Measurements from ENCODE around the gene ODF4. TPM values are rescaled to one million over a fixed set of nuclear protein-coding genes. Genes with fewer than 3 reads are reported as not detected.

The ODF4 gene
- polyA plus RNA-seq, 3 donors = not detected

GRCh38 chr17:8375738-8376259 lies 36.2 kb downstream of the ODF4 start:
- Histone ChIP-seq H3K36me3 (replicated peaks in 1 of 2; ENCODE audit: control insufficient read depth in 1 of 2, insufficient read depth in 2 of 2, low read length in 2 of 2) (peaks cover 36 to 39% of the 10 kb centered on the region in 2 donors), H3K27ac (ENCODE audit: low read depth in 1 of 2, low read length in 2 of 2) (peak overlapping the region in 1 of 2 donors; percentile 78), H3K4me1 (ENCODE audit: control insufficient read depth in 1 of 2, insufficient read depth in 2 of 2, low read length in 2 of 2) (peaks cover 18 to 26% of the 10 kb centered on the region in 2 donors), H3K27me3 (ENCODE audit: control insufficient read depth in 2 of 2, insufficient read depth in 2 of 2, low read length in 2 of 2) (no peaks in the 10 kb centered on the region), H3K9me3 (replicated peaks in 1 of 2; ENCODE audit: control insufficient read depth in 1 of 2, insufficient read depth in 1 of 2, low read length in 2 of 2) (no peaks in the 10 kb centered on the region), H3K4me2 (replicated peaks; ENCODE audit: extremely low read depth, low read length, poor library complexity, severe bottlenecking) (peak overlapping the region; percentile 79), H3K4me3 (replicated peaks in 1 of 3; ENCODE audit: low read depth in 2 of 3, low read length in 3 of 3) (peak overlapping the region; percentile 67 to 87 (median 85)), H4K20me1 (ENCODE audit: insufficient read depth, low read length) (peaks cover 40% of the 10 kb centered on the region), H3K9ac (ENCODE audit: insufficient read depth, low read length, poor library complexity, severe bottlenecking) (peak overlapping the region; percentile 73), H2AFZ (ENCODE audit: insufficient read depth, low read depth, low read length, poor library complexity, severe bottlenecking) (peak overlapping the region; percentile 86), H3K79me2 (ENCODE audit: insufficient read depth, low read length) (peaks cover 29% of the 10 kb centered on the region)
- no peak for DNase-seq
- H3K36me3 Mint-ChIP-seq = peaks cover 41 to 46% of the 10 kb centered on the region in 2 donors
- TF ChIP-seq CTCF (IDR thresholded peaks at IDR 0.05) = no peak
- H3K27ac Mint-ChIP-seq = peak overlapping the region in 6 of 7 donors; percentile 45 to 94 (median 88)
- H3K27me3 Mint-ChIP-seq (ENCODE audit: low read depth in 3 of 3) = peaks cover 0 to 2% (median 0%) of the 10 kb centered on the region in 3 donors
- WGBS (ENCODE audit: insufficient coverage) = 34% methylated on average over 15 of the region's 18 CpGs
- H3K4me3 Mint-ChIP-seq = peak overlapping the region; percentile 91 to 92
- intact Hi-C loops (cut with micrococcal nuclease) = no loop called here
- H3K9me3 Mint-ChIP-seq = no peaks in the 10 kb centered on the region
- H3K4me1 Mint-ChIP-seq = peaks cover 22% of the 10 kb centered on the region

GRCh38 chr17:8376271-8377067 lies 36.8 kb downstream of the ODF4 start, which contains the start of gene KRABD2:
TSS of gene KRABD2 (minus strand) at chr17:8376704.
- Mint-ChIP-seq H3K36me3 (peaks cover 44 to 48% of the 10 kb centered on the region in 2 donors), H3K4me1 (peaks cover 27% of the 10 kb centered on the region), H3K27ac (peak within 1 kb of the TSS; percentile 86 to 94 (median 90)), H3K27me3 (ENCODE audit: low read depth in 3 of 3) (peaks cover 0 to 2% (median 0%) of the 10 kb centered on the region in 3 donors), H3K9me3 (no peaks in the 10 kb centered on the region), H3K4me3 (peak within 1 kb of the TSS; percentile 91 to 92)
- peak within 1 kb of the TSS; percentile 86 for H2AFZ ChIP-seq (ENCODE audit: insufficient read depth, low read depth, low read length, poor library complexity, severe bottlenecking)
- peaks cover 46% of the 10 kb centered on the region for H4K20me1 ChIP-seq (ENCODE audit: insufficient read depth, low read length)
- no peaks in the 10 kb centered on the region for H3K9me3 ChIP-seq (replicated peaks in 1 of 2; ENCODE audit: control insufficient read depth in 1 of 2, insufficient read depth in 1 of 2, low read length in 2 of 2)
- peak within 1 kb of the TSS; percentile 67 to 87 (median 85) for H3K4me3 ChIP-seq (replicated peaks in 1 of 3; ENCODE audit: low read depth in 2 of 3, low read length in 3 of 3)
- peaks cover 35% of the 10 kb centered on the region for H3K79me2 ChIP-seq (ENCODE audit: insufficient read depth, low read length)
- peak within 1 kb of the TSS; percentile 73 for H3K9ac ChIP-seq (ENCODE audit: insufficient read depth, low read length, poor library complexity, severe bottlenecking)
- TF ChIP-seq CTCF (IDR thresholded peaks at IDR 0.05) = peak; percentile 80
- WGBS (ENCODE audit: insufficient coverage) = 2% methylated on average over 39 of the region's 41 CpGs
- H3K4me1 ChIP-seq (ENCODE audit: control insufficient read depth in 1 of 2, insufficient read depth in 2 of 2, low read length in 2 of 2) = peaks cover 23 to 30% of the 10 kb centered on the region in 2 donors
- H3K27me3 ChIP-seq (ENCODE audit: control insufficient read depth in 2 of 2, insufficient read depth in 2 of 2, low read length in 2 of 2) = no peaks in the 10 kb centered on the region
- H3K27ac ChIP-seq (ENCODE audit: low read depth in 1 of 2, low read length in 2 of 2) = peak within 1 kb of the TSS; percentile 54 to 78
- DNase-seq = peak; percentile 77 to 82 (median 78)
- peak within 1 kb of the TSS; percentile 79 for H3K4me2 ChIP-seq (replicated peaks; ENCODE audit: extremely low read depth, low read length, poor library complexity, severe bottlenecking)
- intact Hi-C loops (cut with micrococcal nuclease) = no loop called here
- H3K36me3 ChIP-seq (replicated peaks in 1 of 2; ENCODE audit: control insufficient read depth in 1 of 2, insufficient read depth in 2 of 2, low read length in 2 of 2) = peaks cover 43 to 45% of the 10 kb centered on the region in 2 donors
